ENCODE results near the gene MAP3K21. TPM values are rescaled to one million over a fixed set of nuclear protein-coding genes. Genes with fewer than 3 reads are reported as not detected.

MAP3K21 gene
- total and polyA plus RNA-seq, 10 donors = 0.38 to 4.6 (median 1.1) TPM

DNA sequence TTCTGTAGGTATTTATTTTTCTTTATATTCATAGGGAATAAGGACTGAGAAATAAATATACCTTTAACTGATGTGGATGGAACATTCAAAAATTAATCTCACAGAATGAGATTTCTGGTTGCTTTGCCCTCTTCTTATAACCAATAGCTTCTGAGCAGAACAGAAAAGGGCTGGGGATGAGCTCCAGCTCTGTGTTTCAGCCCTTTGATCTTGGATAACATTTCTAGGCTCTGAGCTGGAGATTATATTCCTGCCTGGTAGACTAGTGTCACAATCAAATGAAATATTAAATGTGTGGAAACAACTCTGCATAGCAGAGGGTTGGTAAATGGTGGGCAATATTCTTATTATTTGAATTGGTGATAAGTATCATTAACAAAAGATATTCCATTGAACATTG is 14.6 kb downstream of the MAP3K21 start:
- H3K27me3 ChIP-seq (replicated peaks in 1 of 7) = peaks cover 0 to 8% (median 0%) of the 10 kb centered on the region in 7 donors
- no peak for TF ChIP-seq CTCF (IDR thresholded peaks at IDR 0.05 in 8 of 11, conservative IDR thresholded peaks at IDR 0.05 in 3 of 11)
- no peak for TF ChIP-seq POLR2AphosphoS5 (IDR thresholded peaks at IDR 0.05)
- TF ChIP-seq POLR2A (IDR thresholded peaks at IDR 0.05) = no peak
- intact Hi-C loops (cut with DNase I; ENCODE audit: low total_unique reads) = no loop called here
- no peaks in the 10 kb centered on the region for H3K4me1 ChIP-seq
- no peak overlapping the region for H3K4me3 ChIP-seq
- no peak overlapping the region for H3K27ac ChIP-seq
- no peak for DNase-seq
- no peaks in the 10 kb centered on the region for H3K36me3 ChIP-seq
- no peaks in the 10 kb centered on the region for H3K9me3 ChIP-seq

GRCh38 chr1:233343262-233343661 is 15.7 kb downstream of the MAP3K21 start:
- no peak for DNase-seq
- no peaks in the 10 kb centered on the region for H3K4me1 ChIP-seq
- no peaks in the 10 kb centered on the region for H3K9me3 ChIP-seq
- peaks cover 0 to 8% (median 0%) of the 10 kb centered on the region in 7 donors for H3K27me3 ChIP-seq (replicated peaks in 1 of 7)
- intact Hi-C loops (cut with DNase I; ENCODE audit: low total_unique reads) = no loop called here
- 67 to 92% (median 77%) methylated on average over 1 of the region's 1 CpG for WGBS, 5 donors
- no peak overlapping the region for H3K27ac ChIP-seq
- TF ChIP-seq POLR2AphosphoS5 (IDR thresholded peaks at IDR 0.05) (no peak), CTCF (IDR thresholded peaks at IDR 0.05 in 8 of 11, conservative IDR thresholded peaks at IDR 0.05 in 3 of 11) (no peak), POLR2A (IDR thresholded peaks at IDR 0.05) (no peak)
- H3K36me3 ChIP-seq = no peaks in the 10 kb centered on the region
- H3K4me3 ChIP-seq = no peak overlapping the region

GRCh38 chr1:233347338-233347737 is 19.8 kb downstream of the MAP3K21 start:
- Histone ChIP-seq H3K27ac (no peak overlapping the region), H3K9me3 (no peaks in the 10 kb centered on the region), H3K4me3 (no peak overlapping the region), H3K27me3 (replicated peaks in 1 of 7) (no peaks in the 10 kb centered on the region), H3K4me1 (no peaks in the 10 kb centered on the region), H3K36me3 (no peaks in the 10 kb centered on the region)
- 73 to 76% (median 75%) methylated on average over 5 of the region's 5 CpGs for WGBS, 5 donors
- TF ChIP-seq POLR2AphosphoS5 (IDR thresholded peaks at IDR 0.05) (no peak), CTCF (IDR thresholded peaks at IDR 0.05 in 8 of 11, conservative IDR thresholded peaks at IDR 0.05 in 3 of 11) (no peak), POLR2A (IDR thresholded peaks at IDR 0.05) (no peak)
- intact Hi-C loops (cut with DNase I; ENCODE audit: low total_unique reads) = no loop called here
- no peak for DNase-seq

GRCh38 chr1:233349137-233349536 is 21.6 kb downstream of the MAP3K21 start:
- Histone ChIP-seq H3K9me3 (no peaks in the 10 kb centered on the region), H3K27ac (no peak overlapping the region), H3K4me1 (no peaks in the 10 kb centered on the region), H3K36me3 (no peaks in the 10 kb centered on the region), H3K27me3 (replicated peaks in 1 of 7) (no peaks in the 10 kb centered on the region), H3K4me3 (no peak overlapping the region)
- no peak for DNase-seq
- WGBS, 5 donors = 84 to 97% (median 96%) methylated on average over 5 of the region's 5 CpGs
- TF ChIP-seq POLR2AphosphoS5 (IDR thresholded peaks at IDR 0.05) (no peak), POLR2A (IDR thresholded peaks at IDR 0.05) (no peak)
- intact Hi-C loops (cut with DNase I; ENCODE audit: low total_unique reads) = no loop called here

DNA sequence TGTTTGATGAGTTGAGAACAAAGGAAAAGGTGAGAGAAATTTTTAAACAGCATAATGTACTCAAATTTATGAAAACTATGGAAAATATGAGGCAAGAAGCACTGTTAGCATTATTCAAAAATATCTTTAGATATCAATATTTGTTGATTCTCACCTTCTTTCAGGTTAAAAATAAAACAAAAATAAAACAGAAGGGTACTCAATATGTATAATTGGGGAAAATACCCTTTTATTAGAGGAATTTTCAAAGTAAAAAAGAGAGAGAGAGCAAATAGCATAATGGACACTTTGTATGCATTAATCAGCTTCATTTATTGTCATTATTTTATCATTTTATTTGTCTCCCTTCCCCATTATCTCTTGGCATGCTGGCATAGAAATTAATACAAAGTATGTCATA is 27.5 kb downstream of the MAP3K21 start:
- TF ChIP-seq CTCF (IDR thresholded peaks at IDR 0.05 in 8 of 11, conservative IDR thresholded peaks at IDR 0.05 in 3 of 11) (no peak), POLR2A (IDR thresholded peaks at IDR 0.05) (no peak), POLR2AphosphoS5 (IDR thresholded peaks at IDR 0.05) (no peak)
- intact Hi-C loops (cut with DNase I; ENCODE audit: low total_unique reads) = no loop called here
- Histone ChIP-seq H3K4me1 (peaks cover 0 to 5% (median 0%) of the 10 kb centered on the region in 6 donors), H3K36me3 (no peaks in the 10 kb centered on the region), H3K4me3 (no peak overlapping the region), H3K27ac (no peak overlapping the region), H3K27me3 (replicated peaks in 1 of 7) (no peaks in the 10 kb centered on the region), H3K9me3 (no peaks in the 10 kb centered on the region)
- no peak for DNase-seq

Measured in spleen (tissue), 11 donors.